GM21381 (cell line): Measurements from ENCODE around the gene SLC43A3.

Experiments used
- ATAC-seq: cut with Tn5 transposase; IDR thresholded peaks from one replicate; pipeline ENCODE4 v1.9.1; 2021; ENCODE audit warnings: mild to moderate bottlenecking, moderate library complexity; ENCODE audit not compliant: unreplicated experiment

The SLC43A3 gene

DNA sequence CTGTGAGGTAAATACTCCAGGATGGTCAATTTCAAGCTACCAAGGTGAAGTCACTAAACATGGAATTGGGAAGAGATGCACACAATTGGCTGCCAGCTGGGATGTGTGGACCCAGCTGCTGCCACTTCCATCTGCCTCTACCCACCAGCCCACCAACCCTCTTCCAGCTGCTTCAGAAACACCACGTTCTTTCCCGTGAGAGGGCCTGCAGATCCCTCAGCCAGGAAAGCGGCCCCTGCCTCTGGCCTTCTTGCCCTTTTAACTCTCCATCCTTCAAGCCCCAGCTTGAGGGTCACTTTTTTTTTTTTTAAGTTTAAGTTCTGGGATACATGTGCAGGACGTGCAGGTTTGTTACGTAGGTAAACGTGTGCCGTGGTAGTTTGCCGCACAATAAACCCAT lies 65.9 kb downstream of the SLC43A3 start:
- no peak for ATAC-seq

DNA sequence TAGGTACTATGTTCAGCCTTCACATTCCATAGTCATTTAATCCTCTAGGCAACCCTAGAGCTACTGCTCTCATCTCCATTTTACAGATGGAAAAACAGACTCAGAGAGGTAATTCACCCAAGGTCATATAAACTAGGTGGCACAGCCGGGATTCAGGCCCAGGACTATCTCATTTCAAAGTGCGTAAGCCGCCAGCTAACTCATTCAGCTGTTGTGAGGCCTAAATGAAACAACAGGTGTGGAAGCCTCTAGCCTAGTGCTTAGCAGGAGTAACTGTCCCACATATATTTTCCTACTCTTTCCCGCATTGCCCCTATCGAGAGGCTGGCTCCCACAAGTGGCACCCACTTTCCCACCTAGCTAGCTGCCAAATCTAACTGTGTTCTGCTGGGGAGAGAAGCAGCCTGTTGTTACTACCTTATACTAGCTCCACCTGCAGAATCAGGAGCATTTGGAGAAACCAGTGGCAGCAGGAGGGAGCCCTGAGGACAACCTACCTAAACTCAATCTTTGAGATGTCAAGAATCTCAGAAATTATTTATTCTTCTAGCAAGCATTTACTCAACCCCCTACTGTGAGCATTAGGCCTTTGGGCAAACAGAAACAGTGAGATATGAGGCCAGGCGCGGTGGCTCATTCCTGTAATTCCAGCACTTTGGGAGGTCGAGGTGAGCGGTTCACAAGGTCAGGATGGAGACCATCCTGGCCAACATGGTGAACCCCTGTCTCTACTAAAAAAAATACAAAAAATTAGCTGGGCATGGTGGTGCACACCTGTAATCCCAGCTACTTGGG lies 66.8 kb downstream of the SLC43A3 start:
- ATAC-seq, result no peak

DNA sequence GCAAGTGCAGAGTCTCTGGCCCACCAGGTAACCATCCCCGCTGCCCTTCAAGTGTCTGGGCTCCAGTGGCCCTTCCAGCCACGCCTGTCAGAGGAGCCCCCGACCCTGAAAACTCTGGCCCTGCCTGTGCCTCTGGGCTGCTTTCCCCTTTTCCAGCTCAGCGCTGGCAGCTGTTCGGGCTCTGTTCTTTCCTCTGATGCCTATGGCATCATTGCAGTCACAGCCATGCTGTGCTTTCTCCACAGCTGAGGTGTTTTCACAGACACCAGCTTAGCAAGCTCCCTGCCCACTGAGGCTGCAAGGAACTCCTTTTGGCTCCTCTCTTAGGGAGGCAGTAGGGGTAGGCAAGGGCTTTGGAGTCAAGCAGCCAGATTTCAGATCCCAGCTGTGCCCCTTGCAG lies 67.5 kb downstream of the SLC43A3 start:
- ATAC-seq, result no peak

DNA sequence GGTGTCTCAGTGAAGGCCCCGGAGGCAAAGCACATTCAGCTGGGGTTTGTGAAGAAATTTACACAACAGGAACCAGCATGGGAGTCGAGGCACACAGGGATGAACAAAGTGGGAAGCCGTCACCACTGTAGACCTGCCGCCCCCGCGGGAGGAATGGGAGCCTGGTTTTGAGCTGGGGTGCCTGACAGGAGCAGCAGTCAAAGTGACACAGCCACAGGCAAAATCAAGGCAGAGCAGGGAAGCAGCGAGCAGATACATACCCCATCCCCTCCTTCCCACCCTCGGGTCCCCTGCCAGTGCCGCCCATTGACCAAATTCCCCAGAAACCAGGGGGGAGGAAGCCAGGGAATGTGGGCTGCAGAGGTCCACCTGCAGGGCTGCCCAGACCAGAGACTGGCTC lies 67.9 kb downstream of the SLC43A3 start:
- ATAC-seq, result no peak

GRCh38 chr11:57358543-57358961 lies 68.4 kb downstream of the SLC43A3 start:
- ATAC-seq, result no peak

DNA sequence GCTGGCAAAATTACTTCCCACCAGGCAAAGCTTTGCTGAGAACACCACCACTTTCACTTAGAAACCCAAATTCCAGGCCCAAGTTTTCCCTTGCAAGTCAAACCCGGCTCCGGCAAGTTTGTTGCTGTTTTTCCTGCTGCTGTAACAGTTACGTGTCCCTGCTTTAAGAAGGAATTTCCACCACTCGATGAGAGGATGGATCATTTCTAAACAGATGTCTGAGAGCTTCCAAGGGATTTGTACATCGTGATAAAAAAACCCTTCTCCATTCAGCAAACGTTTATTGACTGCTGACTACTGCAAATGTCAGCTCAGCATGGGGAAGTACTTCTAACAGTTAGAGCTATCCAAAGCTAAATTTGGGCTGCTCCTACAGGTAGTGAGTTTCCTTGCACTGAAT lies 69.1 kb downstream of the SLC43A3 start:
- ATAC-seq, result no peak

GRCh38 chr11:57357310-57357709 lies 69.6 kb downstream of the SLC43A3 start:
- ATAC-seq, result no peak
